GM06990 (cell line): ENCODE measurements around the gene SLC25A38.
A peak's percentile ranks its signal among the peaks of the same experiment; 100 is the strongest.
"Not testable (repeated sequence)": the region's sequence is repeated elsewhere in the genome, so short reads cannot be mapped to it uniquely, and the experiment has no call there.

Source experiments
- DNase-seq: peaks from one replicate; pipeline ENCODE4 v3.0.0-alpha.2; 2011; ENCODE audit not compliant: insufficient read length; ENCODE audit errors: extremely low read depth
- H3K27me3 ChIP-seq: replicated peaks from 2 replicates; pipeline ENCODE4 v1.6.0; 2011; ENCODE audit warnings: low read length; ENCODE audit not compliant: control insufficient read depth, insufficient read depth
- H3K36me3 ChIP-seq: 2 replicates; pipeline ENCODE4 v1.5.1; 2011; ENCODE audit warnings: low read length; ENCODE audit not compliant: control insufficient read depth, insufficient read depth
- H3K4me3 ChIP-seq: replicated peaks from 2 replicates; pipeline ENCODE4 v1.5.1; 2011; ENCODE audit warnings: low read depth, mild to moderate bottlenecking, control low read depth, low read length
- CTCF ChIP-seq: IDR thresholded peaks from 2 replicates; pipeline ENCODE4 v1.5.1; 2011; ENCODE audit warnings: low read length, control low read depth, mild to moderate bottlenecking, inconsistent platforms; ENCODE audit not compliant: insufficient read depth, poor library complexity, severe bottlenecking

Gene SLC25A38

GRCh38 chr3:39362192-39362591 lies 21.0 kb upstream of the SLC25A38 start:
- H3K36me3 ChIP-seq: no peaks in the 10 kb centered on the region
- no peaks in the 10 kb centered on the region for H3K27me3 ChIP-seq
- no peak for DNase-seq
- H3K4me3 ChIP-seq: no peak overlapping the region
- no peak for TF ChIP-seq CTCF

DNA sequence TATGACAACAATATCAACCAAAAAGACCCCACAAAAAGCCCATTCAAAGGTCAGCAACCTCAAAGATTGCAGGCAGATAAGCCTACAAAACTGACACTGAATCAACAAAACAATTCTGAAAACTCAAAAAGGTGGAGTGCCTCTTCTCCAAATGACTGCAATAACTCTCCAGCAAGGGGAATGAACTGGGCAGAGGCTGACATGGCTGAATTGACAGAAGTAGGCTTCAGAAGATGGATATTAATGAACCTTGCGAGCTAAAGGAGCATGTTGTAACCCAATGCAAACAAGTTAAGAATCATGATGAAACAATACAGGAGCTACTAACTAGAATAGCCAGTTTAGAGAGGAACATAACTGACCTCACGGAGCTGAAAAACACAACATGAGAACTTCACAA lies 20.4 kb upstream of the SLC25A38 start:
- Histone ChIP-seq H3K27me3 (no peaks in the 10 kb centered on the region), H3K36me3 (no peaks in the 10 kb centered on the region), H3K4me3 (no peak overlapping the region)
- no peak for TF ChIP-seq CTCF
- no peak for DNase-seq

GRCh38 chr3:39370450-39370849 lies 12.7 kb upstream of the SLC25A38 start:
- H3K27me3 ChIP-seq, H3K4me3 ChIP-seq, H3K36me3 ChIP-seq, DNase-seq: not testable (repeated sequence)

GRCh38 chr3:39372833-39373232 lies 10.3 kb upstream of the SLC25A38 start:
- no peak for TF ChIP-seq CTCF
- DNase-seq: no peak
- H3K36me3 ChIP-seq: no peaks in the 10 kb centered on the region
- H3K27me3 ChIP-seq: no peaks in the 10 kb centered on the region
- no peak overlapping the region for H3K4me3 ChIP-seq

DNA sequence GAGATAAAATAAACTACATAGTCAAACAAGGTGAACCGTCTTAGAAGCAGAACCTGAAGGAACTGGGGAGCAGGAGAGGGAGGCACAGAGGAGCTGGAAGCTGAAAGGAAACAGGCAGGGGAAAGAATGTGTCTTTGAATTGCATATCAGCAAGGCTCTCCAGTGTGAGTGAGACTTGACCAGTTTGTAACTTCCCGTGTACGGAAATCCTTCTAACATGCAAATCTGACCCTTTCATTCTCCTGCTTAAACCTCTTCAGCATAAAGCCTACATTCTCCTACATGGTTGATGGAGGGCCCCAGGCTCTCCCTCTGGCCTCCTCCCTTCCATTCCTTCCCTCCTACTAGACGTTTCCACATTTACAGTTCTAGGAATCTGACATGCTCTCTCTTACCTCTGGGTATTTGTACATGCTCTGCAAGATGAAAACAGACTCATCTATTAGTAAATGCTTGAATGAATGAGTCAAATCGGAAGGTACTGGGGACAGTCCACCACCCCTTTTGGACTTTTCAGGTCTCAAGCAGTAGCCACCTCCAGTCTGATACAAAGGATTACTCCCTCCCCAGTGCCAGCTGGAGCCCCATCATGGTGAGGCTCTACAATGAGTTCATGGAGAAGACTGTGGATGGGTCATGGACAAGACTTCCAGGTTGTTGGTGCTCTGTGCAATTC lies 6.1 kb upstream of the SLC25A38 start:
- H3K36me3 ChIP-seq: no peaks in the 10 kb centered on the region
- no peak overlapping the region for H3K4me3 ChIP-seq
- no peaks in the 10 kb centered on the region for H3K27me3 ChIP-seq
- TF ChIP-seq CTCF: no peak
- no peak for DNase-seq

GRCh38 chr3:39378088-39378487 lies 5.1 kb upstream of the SLC25A38 start:
- TF ChIP-seq CTCF: peak; percentile 87
- DNase-seq: peak; percentile 30

More at GRCh38 chr3:39378088-39378487, 5.1 kb upstream of the SLC25A38 start:
- no peak overlapping the region for H3K4me3 ChIP-seq
- no peaks in the 10 kb centered on the region for H3K27me3 ChIP-seq
- H3K36me3 ChIP-seq: no peaks in the 10 kb centered on the region
